GM19395 (cell line): Measurements from ENCODE around the gene LIN7B.

Experiments
- ATAC-seq: cut with Tn5 transposase; IDR thresholded peaks from one replicate; pipeline ENCODE4 v1.9.1; 2021; ENCODE audit warnings: mild to moderate bottlenecking, moderate library complexity; ENCODE audit not compliant: unreplicated experiment

Gene LIN7B

GRCh38 chr19:49160450-49161189 lies 46.5 kb downstream of the LIN7B start:
- ATAC-seq: no peak

GRCh38 chr19:49161987-49162386 lies 47.8 kb downstream of the LIN7B start:
- ATAC-seq: no peak

GRCh38 chr19:49165111-49165750 lies 51.1 kb downstream of the LIN7B start:
- no peak for ATAC-seq

GRCh38 chr19:49165865-49166301 lies 51.7 kb downstream of the LIN7B start:
- ATAC-seq: no peak

GRCh38 chr19:49167857-49168409 lies 53.8 kb downstream of the LIN7B start:
- no peak for ATAC-seq
